H9 (cell line): ENCODE data around the gene KIT. TPM values are rescaled to one million over a fixed set of nuclear protein-coding genes. Genes with fewer than 3 reads are reported as not detected.

ENCODE experiments used
- DNase-seq: peaks from one replicate; pipeline ENCODE4 v3.0.0-alpha.2; 2017
- H2AFZ ChIP-seq: one replicate; pipeline ENCODE4 v1.6.1; 2013; ENCODE audit warnings: mild to moderate bottlenecking, low read length, control low read depth, moderate library complexity
- H2AK5ac ChIP-seq: 2 replicates; pipeline ENCODE4 v1.6.1; 2013; ENCODE audit warnings: low read length, control low read depth, mixed read lengths; ENCODE audit not compliant: insufficient read length
- H2BK120ac ChIP-seq: one replicate; pipeline ENCODE4 v1.6.1; 2013; ENCODE audit warnings: low read depth, mild to moderate bottlenecking, low read length, control low read depth, inconsistent platforms; ENCODE audit not compliant: poor library complexity, severe bottlenecking
- H2BK12ac ChIP-seq: 2 replicates; pipeline ENCODE4 v1.6.1; 2013; ENCODE audit warnings: low read length, control low read depth, mixed read lengths, low read depth; ENCODE audit not compliant: insufficient read length
- H2BK15ac ChIP-seq: 2 replicates; pipeline ENCODE4 v1.6.1; 2013; ENCODE audit warnings: low read depth, low read length, control low read depth
- H2BK20ac ChIP-seq: one replicate; pipeline ENCODE4 v1.6.1; 2013; ENCODE audit warnings: low read depth, mild to moderate bottlenecking, low read length, control low read depth, inconsistent platforms; ENCODE audit not compliant: poor library complexity, severe bottlenecking
- H2BK5ac ChIP-seq: 2 replicates; pipeline ENCODE4 v1.6.1; 2013; ENCODE audit warnings: low read length, control low read depth, mixed read lengths; ENCODE audit not compliant: insufficient read length
- H3K14ac ChIP-seq: 2 replicates; pipeline ENCODE4 v1.6.1; 2013; ENCODE audit warnings: low read length, control low read depth; ENCODE audit not compliant: insufficient read depth
- H3K18ac ChIP-seq: 2 replicates; pipeline ENCODE4 v1.6.1; 2013; ENCODE audit warnings: low read depth, mild to moderate bottlenecking, mixed read lengths, low read length, control low read depth; ENCODE audit not compliant: insufficient read length
- H3K23ac ChIP-seq: 2 replicates; pipeline ENCODE4 v1.6.1; 2013; ENCODE audit warnings: low read length, control low read depth, mixed read lengths, low read depth; ENCODE audit not compliant: insufficient read length
- H3K23me2 ChIP-seq: 2 replicates; pipeline ENCODE4 v1.6.1; 2013; ENCODE audit warnings: low read depth, mild to moderate bottlenecking, mixed read lengths, low read length, control low read depth; ENCODE audit not compliant: insufficient read length, poor library complexity, severe bottlenecking
- H3K27ac ChIP-seq: 2 replicates; pipeline ENCODE4 v1.5.1; 2013; ENCODE audit warnings: low read length, control low read depth, mixed read lengths, low read depth; ENCODE audit not compliant: insufficient read length
- H3K27me3 ChIP-seq: 2 replicates; pipeline ENCODE4 v1.6.1; 2013; ENCODE audit warnings: low read length, control low read depth, inconsistent platforms; ENCODE audit not compliant: insufficient read depth
- H3K4ac ChIP-seq: 2 replicates; pipeline ENCODE4 v1.6.1; 2013; ENCODE audit warnings: low read depth, mild to moderate bottlenecking, control low read depth, inconsistent platforms, low read length, moderate library complexity
- H3K4me1 ChIP-seq: 2 replicates; pipeline ENCODE4 v1.6.1; 2013; ENCODE audit warnings: low read length, control low read depth, inconsistent platforms; ENCODE audit not compliant: insufficient read depth
- H3K4me2 ChIP-seq: 2 replicates; pipeline ENCODE4 v1.6.1; 2013; ENCODE audit warnings: low read length, control low read depth, mixed read lengths; ENCODE audit not compliant: insufficient read length, insufficient read depth
- H3K56ac ChIP-seq: 2 replicates; pipeline ENCODE4 v1.6.1; 2013; ENCODE audit warnings: low read depth, mild to moderate bottlenecking, mixed read lengths, low read length, control low read depth; ENCODE audit not compliant: insufficient read length
- H3K79me1 ChIP-seq: 2 replicates; pipeline ENCODE4 v1.6.1; 2013; ENCODE audit warnings: low read depth, mild to moderate bottlenecking, moderate library complexity, low read length, control low read depth, inconsistent platforms; ENCODE audit not compliant: insufficient read depth, poor library complexity, severe bottlenecking
- H3K79me2 ChIP-seq: 2 replicates; pipeline ENCODE4 v1.6.1; 2013; ENCODE audit warnings: low read length, control low read depth, inconsistent platforms; ENCODE audit not compliant: insufficient read depth
- H3K9ac ChIP-seq: 2 replicates; pipeline ENCODE4 v1.6.1; 2013; ENCODE audit warnings: low read length, control low read depth, mixed read lengths; ENCODE audit not compliant: insufficient read length; ENCODE audit errors: extremely low read depth
- H3K9me3 ChIP-seq: one replicate; pipeline ENCODE4 v1.6.1; 2013; ENCODE audit warnings: low read depth, low read length, inconsistent platforms; ENCODE audit not compliant: control insufficient read depth
- H3T11ph ChIP-seq: one replicate; pipeline ENCODE4 v1.6.1; 2013; ENCODE audit warnings: mild to moderate bottlenecking, low read length, control low read depth, inconsistent platforms
- H4K20me1 ChIP-seq: one replicate; pipeline ENCODE4 v1.6.1; 2013; ENCODE audit not compliant: control insufficient read depth, insufficient read length, insufficient read depth
- H4K5ac ChIP-seq: 2 replicates; pipeline ENCODE4 v1.6.1; 2013; ENCODE audit warnings: low read depth, mild to moderate bottlenecking, mixed read lengths, low read length, control low read depth; ENCODE audit not compliant: insufficient read length
- H4K8ac ChIP-seq: replicated peaks from 2 replicates; pipeline ENCODE4 v1.6.1; 2013; ENCODE audit warnings: low read length, control low read depth, mixed read lengths, low read depth; ENCODE audit not compliant: insufficient read length
- H4K91ac ChIP-seq: 2 replicates; pipeline ENCODE4 v1.6.1; 2013; ENCODE audit warnings: low read depth, mild to moderate bottlenecking, moderate library complexity, mixed read lengths, low read length, control low read depth; ENCODE audit not compliant: insufficient read length
- H3K27ac Mint-ChIP-seq, 3 experiments: 2 replicates in 2 of 3; 3 replicates in 1 of 3; pipeline ENCODE4 v1.8.0; 2020 to 2021; ENCODE audit warnings: mixed read lengths in 3 of 3, mild to moderate bottlenecking in 1 of 3, moderate library complexity in 1 of 3
- H3K27me3 Mint-ChIP-seq: 2 replicates; pipeline ENCODE4 v1.8.0; 2021; ENCODE audit warnings: low read depth, mild to moderate bottlenecking, moderate library complexity, mixed read lengths
- H3K36me3 Mint-ChIP-seq, 3 experiments: 2 replicates in 2 of 3; 3 replicates in 1 of 3; pipeline ENCODE4 v1.8.0; 2020 to 2021; ENCODE audit warnings: low read depth in 3 of 3, mixed read lengths in 3 of 3; ENCODE audit not compliant: insufficient read depth in 1 of 3
- H3K4me1 Mint-ChIP-seq, 2 experiments: 2 replicates each; pipeline ENCODE4 v1.8.0; 2020; ENCODE audit warnings: mixed read lengths in 2 of 2
- H3K4me3 Mint-ChIP-seq, 2 experiments: 2 replicates in 1 of 2; 3 replicates in 1 of 2; pipeline ENCODE4 v1.8.0; 2020 to 2021; ENCODE audit warnings: mild to moderate bottlenecking in 2 of 2, mixed read lengths in 2 of 2, moderate library complexity in 1 of 2
- H3K9me3 Mint-ChIP-seq, 2 experiments: 2 replicates in 1 of 2; 3 replicates in 1 of 2; pipeline ENCODE4 v1.8.0; 2020; ENCODE audit warnings: mild to moderate bottlenecking in 2 of 2, mixed read lengths in 2 of 2, moderate library complexity in 1 of 2
- WGBS: extraction: QIAGEN DNeasy Blood & Tissue Kit; methylation state at CpG from one replicate; pipeline ENCODE4 v1.1.7; 2013; ENCODE audit warnings: missing lambda C conversion rate, low lambda C conversion rate, mixed read lengths; ENCODE audit not compliant: insufficient read length; ENCODE audit errors: extremely low coverage; 5-methylcytosine and 5-hydroxymethylcytosine counted together
- total RNA-seq: library from RNA; stranded (reverse); gene quantifications from 2 replicates; pipeline ENCODE4 v1.2.1, GENCODE V29; 2021
- TF ChIP-seq, protein P1 (sequence below): fragments of 200-600 bp; sonication (generic); conservative IDR thresholded peaks from 3 replicates; pipeline ENCODE4 v1.8.0; 2021; ENCODE audit warnings: antibody characterized with exemption, mild to moderate bottlenecking

The KIT gene
- total RNA-seq, 1 experiment from 2014 or later: 6.7 TPM

DNA sequence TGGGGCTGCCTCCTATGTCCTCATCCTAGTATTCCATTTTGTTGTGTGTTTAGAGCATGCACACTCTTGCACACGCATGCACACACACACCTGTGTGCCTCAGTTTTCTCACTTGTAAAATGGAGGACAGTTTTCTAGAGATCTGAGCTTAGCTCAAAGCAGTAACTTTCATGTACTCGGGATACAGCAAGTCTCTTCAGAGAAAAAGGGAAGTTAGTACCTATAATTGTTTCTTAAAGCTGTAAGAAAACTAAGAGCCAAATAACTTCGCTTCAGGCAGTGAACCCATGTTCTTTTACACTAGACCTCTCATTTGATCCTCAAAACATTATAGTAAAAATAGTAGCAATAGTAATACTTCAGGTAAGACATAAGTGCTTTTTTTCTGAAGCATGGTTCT, 49.6 kb downstream of the KIT start:
- no peak overlapping the region for H3K4me2 ChIP-seq
- no peak for DNase-seq
- H3K4me1 Mint-ChIP-seq: no peaks in the 10 kb centered on the region

More for the DNA sequence above, 49.6 kb downstream of the KIT start:
- peaks cover 3 to 27% (median 8%) of the 10 kb centered on the region in 3 experiments; a peak in 5 of 7 replicates for H3K36me3 Mint-ChIP-seq
- Histone ChIP-seq H2AK5ac (no peak overlapping the region), H3K79me1 (no peaks in the 10 kb centered on the region), H3K14ac (no peak overlapping the region), H2BK5ac (no peak overlapping the region), H3K79me2 (no peaks in the 10 kb centered on the region), H3K56ac (no peak overlapping the region), H2BK15ac (no peak overlapping the region), H3K4ac (no peak overlapping the region), H2AFZ (no peak overlapping the region), H3T11ph (no peak overlapping the region), H3K9ac (no peak overlapping the region), H3K23me2 (no peaks in the 10 kb centered on the region), H2BK120ac (no peak overlapping the region), H3K9me3 (no peaks in the 10 kb centered on the region), H2BK20ac (no peak overlapping the region), H4K8ac (no peak overlapping the region), H4K5ac (no peak overlapping the region), H3K27ac (no peak overlapping the region), H3K18ac (no peak overlapping the region), H4K91ac (no peak overlapping the region), H3K4me1 (no peaks in the 10 kb centered on the region), H3K23ac (no peak overlapping the region), H2BK12ac (no peak overlapping the region), H3K27me3 (no peaks in the 10 kb centered on the region), H4K20me1 (no peaks in the 10 kb centered on the region)
- no CpG with 5 or more reads among the region's 3 CpGs for WGBS
- H3K27ac Mint-ChIP-seq: no peak overlapping the region
- H3K9me3 Mint-ChIP-seq: no peaks in the 10 kb centered on the region; a peak in 1 of 5 replicates
- TF ChIP-seq, protein P1, sequence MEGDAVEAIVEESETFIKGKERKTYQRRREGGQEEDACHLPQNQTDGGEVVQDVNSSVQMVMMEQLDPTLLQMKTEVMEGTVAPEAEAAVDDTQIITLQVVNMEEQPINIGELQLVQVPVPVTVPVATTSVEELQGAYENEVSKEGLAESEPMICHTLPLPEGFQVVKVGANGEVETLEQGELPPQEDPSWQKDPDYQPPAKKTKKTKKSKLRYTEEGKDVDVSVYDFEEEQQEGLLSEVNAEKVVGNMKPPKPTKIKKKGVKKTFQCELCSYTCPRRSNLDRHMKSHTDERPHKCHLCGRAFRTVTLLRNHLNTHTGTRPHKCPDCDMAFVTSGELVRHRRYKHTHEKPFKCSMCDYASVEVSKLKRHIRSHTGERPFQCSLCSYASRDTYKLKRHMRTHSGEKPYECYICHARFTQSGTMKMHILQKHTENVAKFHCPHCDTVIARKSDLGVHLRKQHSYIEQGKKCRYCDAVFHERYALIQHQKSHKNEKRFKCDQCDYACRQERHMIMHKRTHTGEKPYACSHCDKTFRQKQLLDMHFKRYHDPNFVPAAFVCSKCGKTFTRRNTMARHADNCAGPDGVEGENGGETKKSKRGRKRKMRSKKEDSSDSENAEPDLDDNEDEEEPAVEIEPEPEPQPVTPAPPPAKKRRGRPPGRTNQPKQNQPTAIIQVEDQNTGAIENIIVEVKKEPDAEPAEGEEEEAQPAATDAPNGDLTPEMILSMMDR: no peak
- no peaks in the 10 kb centered on the region for H3K27me3 Mint-ChIP-seq
- no peak overlapping the region for H3K4me3 Mint-ChIP-seq
